NT2/D1 (cell line): ENCODE results near the gene B3GLCT.

Experiments
- DNase-seq: peaks from one replicate; pipeline ENCODE4 v3.0.0-alpha.2; 2011; ENCODE audit warnings: low read depth, low spot score
- H3K27me3 ChIP-seq: 2 replicates; pipeline ENCODE4 v1.6.0; 2011; ENCODE audit warnings: mild to moderate bottlenecking; ENCODE audit not compliant: insufficient read length, insufficient read depth
- H3K36me3 ChIP-seq: 2 replicates; pipeline ENCODE4 v1.6.1; 2011; ENCODE audit warnings: mild to moderate bottlenecking, low read length, mixed read lengths; ENCODE audit not compliant: insufficient read depth, insufficient read length
- H3K4me1 ChIP-seq: 2 replicates; pipeline ENCODE4 v1.5.1; 2011; ENCODE audit not compliant: insufficient read depth, insufficient read length
- H3K4me3 ChIP-seq: 2 replicates; pipeline ENCODE4 v1.5.1; 2011; ENCODE audit warnings: low read depth; ENCODE audit not compliant: insufficient read length
- H3K9ac ChIP-seq: 2 replicates; pipeline ENCODE4 v1.6.0; 2011; ENCODE audit warnings: low read depth; ENCODE audit not compliant: insufficient read length
- H3K9me3 ChIP-seq: 2 replicates; pipeline ENCODE4 v1.5.1; 2011; ENCODE audit warnings: mild to moderate bottlenecking, low read length; ENCODE audit not compliant: insufficient read depth
- SUZ12 ChIP-seq: IDR thresholded peaks from 2 replicates; pipeline ENCODE4 v1.6.1; 2011; ENCODE audit not compliant: insufficient read length, insufficient read depth; ENCODE audit errors: extremely low read depth
- YY1 ChIP-seq: IDR thresholded peaks from 2 replicates; pipeline ENCODE4 v1.6.1; 2011; ENCODE audit not compliant: insufficient read length, insufficient read depth
- ZNF274 ChIP-seq: IDR thresholded peaks from 2 replicates; pipeline ENCODE4 v1.6.1; 2011; ENCODE audit warnings: mild to moderate bottlenecking, low read depth, low read length

Gene B3GLCT

GRCh38 chr13:31199849-31200636 lies at the start of gene B3GLCT:
B3GLCT (plus strand) TSS chr13:31199975; CDS start chr13:31200085, 110 bp downstream.
- peak; percentile 57 for DNase-seq

GRCh38 chr13:31150315-31150985 lies 49.3 kb upstream of the B3GLCT start:
- no peak overlapping the region for H3K4me3 ChIP-seq
- no peaks in the 10 kb centered on the region for H3K9me3 ChIP-seq
- H3K27me3 ChIP-seq, result no peaks in the 10 kb centered on the region
- no peak for TF ChIP-seq SUZ12
- TF ChIP-seq ZNF274, result no peak
- no peak for TF ChIP-seq YY1
- no peak overlapping the region for H3K9ac ChIP-seq
- H3K4me1 ChIP-seq, result no peaks in the 10 kb centered on the region
- peaks cover 95% of the 10 kb centered on the region for H3K36me3 ChIP-seq
- DNase-seq, result no peak

More at GRCh38 chr13:31199849-31200636, at the start of gene B3GLCT:
- Histone ChIP-seq H3K4me3 (peak within 1 kb of the TSS; percentile 61), H3K36me3 (no peaks in the 10 kb centered on the region), H3K4me1 (peaks cover 2% of the 10 kb centered on the region), H3K9me3 (peaks cover 37% of the 10 kb centered on the region; the same call in 1 of the 2 replicates), H3K9ac (peak within 1 kb of the TSS; percentile 82), H3K27me3 (no peaks in the 10 kb centered on the region)
- TF ChIP-seq YY1 (no peak), SUZ12 (no peak), ZNF274 (no peak)

- H3K9ac ChIP-seq, result no peak overlapping the region
- DNase-seq, result no peak
- H3K27me3 ChIP-seq, result no peaks in the 10 kb centered on the region
- TF ChIP-seq SUZ12, result no peak
- TF ChIP-seq YY1, result no peak
- no peak for TF ChIP-seq ZNF274
- H3K36me3 ChIP-seq, result peaks cover 91% of the 10 kb centered on the region
- H3K4me3 ChIP-seq, result no peak overlapping the region
- H3K9me3 ChIP-seq, result no peaks in the 10 kb centered on the region
- no peaks in the 10 kb centered on the region for H3K4me1 ChIP-seq
Observed at GRCh38 chr13:31151837-31152236, 47.9 kb upstream of the B3GLCT start.

- Histone ChIP-seq H3K4me1 (no peaks in the 10 kb centered on the region), H3K9ac (no peak overlapping the region), H3K36me3 (peaks cover 87% of the 10 kb centered on the region), H3K9me3 (no peaks in the 10 kb centered on the region), H3K27me3 (no peaks in the 10 kb centered on the region), H3K4me3 (no peak overlapping the region)
- TF ChIP-seq YY1 (no peak), ZNF274 (no peak), SUZ12 (no peak)
- DNase-seq, result no peak
Observed at GRCh38 chr13:31154939-31155338, 44.8 kb upstream of the B3GLCT start.

- Histone ChIP-seq H3K27me3 (no peaks in the 10 kb centered on the region), H3K9me3 (no peaks in the 10 kb centered on the region), H3K36me3 (peaks cover 51% of the 10 kb centered on the region), H3K4me3 (no peak overlapping the region), H3K4me1 (no peaks in the 10 kb centered on the region), H3K9ac (no peak overlapping the region)
- no peak for DNase-seq
- no peak for TF ChIP-seq YY1
- no peak for TF ChIP-seq ZNF274
- TF ChIP-seq SUZ12, result no peak
Observed at GRCh38 chr13:31159306-31159705, 40.5 kb upstream of the B3GLCT start.

- Histone ChIP-seq H3K9ac (peak overlapping the region; percentile 94), H3K36me3 (peaks cover 35% of the 10 kb centered on the region), H3K4me1 (no peaks in the 10 kb centered on the region), H3K9me3 (no peaks in the 10 kb centered on the region), H3K27me3 (no peaks in the 10 kb centered on the region), H3K4me3 (peak overlapping the region; percentile 88)
- no peak for DNase-seq
- TF ChIP-seq YY1, result no peak
- no peak for TF ChIP-seq ZNF274
- no peak for TF ChIP-seq SUZ12
Observed at GRCh38 chr13:31160857-31161556, 38.8 kb upstream of the B3GLCT start.

GRCh38 chr13:31161557-31162150 lies 38.1 kb upstream of the B3GLCT start, which contains the start of gene HSPH1:
HSPH1 (minus strand) TSS chr13:31161904; CDS start chr13:31161582, 322 bp downstream.
- H3K36me3 ChIP-seq, result peaks cover 32% of the 10 kb centered on the region
- no peaks in the 10 kb centered on the region for H3K4me1 ChIP-seq
- peak within 1 kb of the TSS; percentile 88 for H3K4me3 ChIP-seq
- peak; percentile 81 for DNase-seq
- peak within 1 kb of the TSS; percentile 94 for H3K9ac ChIP-seq
- no peaks in the 10 kb centered on the region for H3K9me3 ChIP-seq
- no peaks in the 10 kb centered on the region for H3K27me3 ChIP-seq
- TF ChIP-seq SUZ12 (no peak), YY1 (no peak), ZNF274 (no peak)
